Upper lobe of left lung (tissue), 4 donors: ENCODE data around the gene RSPH10B.
"Not testable (repeated sequence)": the region's sequence is repeated elsewhere in the genome, so short reads cannot be mapped to it uniquely, and the experiment has no call there.

ENCODE experiments used
- CTCF ChIP-seq, 6 experiments: fragments of 450-650 bp in 4 of 6; fragments of 200-600 bp in 2 of 6; sonication (generic) in 2 of 6; IDR thresholded peaks; one replicate each; pipeline ENCODE4 v1.5.1; 2016 to 2019; ENCODE audit warnings: antibody characterized with exemption in 6 of 6
- EP300 ChIP-seq, 4 donors: sonication (generic); formaldehyde crosslinking; IDR thresholded peaks; one replicate each; pipeline ENCODE4 v1.5.1; 2017; ENCODE audit warnings: antibody characterized with exemption in 4 of 4, control low read depth in 2 of 4
- POLR2AphosphoS5 ChIP-seq, 2 donors: sonication (generic); formaldehyde crosslinking; IDR thresholded peaks; one replicate each; pipeline ENCODE4 v1.5.1; 2017; ENCODE audit warnings: antibody characterized with exemption in 2 of 2

- not testable (repeated sequence) for TF ChIP-seq CTCF, EP300, POLR2AphosphoS5 (IDR thresholded peaks at IDR 0.05)
Observed at GRCh38 chr7:5904726-5905125, 65.8 kb downstream of the RSPH10B start.
